ENCODE measurements around the gene CRYBB3. TPM values are rescaled to one million over a fixed set of nuclear protein-coding genes. Genes with fewer than 3 reads are reported as not detected.

The CRYBB3 gene
- total RNA-seq, 1 experiment from 2014 or later = 0.48 TPM

DNA sequence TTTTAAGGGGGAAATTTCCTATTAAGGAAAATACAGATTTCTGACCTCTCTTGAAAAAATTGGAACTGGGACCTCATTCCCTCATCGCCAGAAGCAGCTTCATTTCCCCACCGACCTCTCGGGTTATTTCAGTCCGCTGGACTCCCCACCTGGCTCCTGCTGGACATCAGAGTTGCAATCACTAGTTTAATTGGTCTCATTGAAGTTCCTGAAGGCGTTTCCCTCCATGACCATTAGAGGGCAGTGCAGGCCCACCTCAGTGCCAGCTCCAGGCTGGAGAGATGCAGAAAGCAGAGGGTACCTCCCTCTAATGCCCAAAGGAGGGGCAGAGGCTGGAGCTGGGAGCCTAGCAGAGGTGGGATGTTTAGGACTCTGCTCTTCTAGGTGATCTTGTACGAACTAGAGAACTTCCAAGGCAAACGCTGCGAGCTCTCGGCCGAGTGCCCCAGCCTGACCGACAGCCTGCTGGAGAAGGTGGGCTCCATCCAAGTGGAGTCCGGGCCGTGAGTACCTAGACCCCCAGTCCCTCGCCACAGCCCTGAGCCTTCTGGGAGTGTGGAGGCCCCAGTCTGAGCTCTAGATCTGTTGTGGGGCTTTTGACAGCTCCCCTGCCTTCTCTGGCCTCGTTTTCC is 2.7 kb downstream of the CRYBB3 start:
- no peaks in the 10 kb centered on the region for H3K4me1 Mint-ChIP-seq
- H3K27me3 Mint-ChIP-seq (ENCODE audit: low read depth) = no peaks in the 10 kb centered on the region
- H3K4me3 Mint-ChIP-seq = no peak overlapping the region
- TF ChIP-seq, protein P1, sequence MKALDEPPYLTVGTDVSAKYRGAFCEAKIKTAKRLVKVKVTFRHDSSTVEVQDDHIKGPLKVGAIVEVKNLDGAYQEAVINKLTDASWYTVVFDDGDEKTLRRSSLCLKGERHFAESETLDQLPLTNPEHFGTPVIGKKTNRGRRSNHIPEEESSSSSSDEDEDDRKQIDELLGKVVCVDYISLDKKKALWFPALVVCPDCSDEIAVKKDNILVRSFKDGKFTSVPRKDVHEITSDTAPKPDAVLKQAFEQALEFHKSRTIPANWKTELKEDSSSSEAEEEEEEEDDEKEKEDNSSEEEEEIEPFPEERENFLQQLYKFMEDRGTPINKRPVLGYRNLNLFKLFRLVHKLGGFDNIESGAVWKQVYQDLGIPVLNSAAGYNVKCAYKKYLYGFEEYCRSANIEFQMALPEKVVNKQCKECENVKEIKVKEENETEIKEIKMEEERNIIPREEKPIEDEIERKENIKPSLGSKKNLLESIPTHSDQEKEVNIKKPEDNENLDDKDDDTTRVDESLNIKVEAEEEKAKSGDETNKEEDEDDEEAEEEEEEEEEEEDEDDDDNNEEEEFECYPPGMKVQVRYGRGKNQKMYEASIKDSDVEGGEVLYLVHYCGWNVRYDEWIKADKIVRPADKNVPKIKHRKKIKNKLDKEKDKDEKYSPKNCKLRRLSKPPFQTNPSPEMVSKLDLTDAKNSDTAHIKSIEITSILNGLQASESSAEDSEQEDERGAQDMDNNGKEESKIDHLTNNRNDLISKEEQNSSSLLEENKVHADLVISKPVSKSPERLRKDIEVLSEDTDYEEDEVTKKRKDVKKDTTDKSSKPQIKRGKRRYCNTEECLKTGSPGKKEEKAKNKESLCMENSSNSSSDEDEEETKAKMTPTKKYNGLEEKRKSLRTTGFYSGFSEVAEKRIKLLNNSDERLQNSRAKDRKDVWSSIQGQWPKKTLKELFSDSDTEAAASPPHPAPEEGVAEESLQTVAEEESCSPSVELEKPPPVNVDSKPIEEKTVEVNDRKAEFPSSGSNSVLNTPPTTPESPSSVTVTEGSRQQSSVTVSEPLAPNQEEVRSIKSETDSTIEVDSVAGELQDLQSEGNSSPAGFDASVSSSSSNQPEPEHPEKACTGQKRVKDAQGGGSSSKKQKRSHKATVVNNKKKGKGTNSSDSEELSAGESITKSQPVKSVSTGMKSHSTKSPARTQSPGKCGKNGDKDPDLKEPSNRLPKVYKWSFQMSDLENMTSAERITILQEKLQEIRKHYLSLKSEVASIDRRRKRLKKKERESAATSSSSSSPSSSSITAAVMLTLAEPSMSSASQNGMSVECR (CRISPR knock-in tag; IDR thresholded peaks at IDR 0.05; ENCODE audit: borderline replicate concordance) = 0 out of 2 replicates have a peak, but pooled peaks have one; percentile 28
- TF ChIP-seq, protein P2, sequence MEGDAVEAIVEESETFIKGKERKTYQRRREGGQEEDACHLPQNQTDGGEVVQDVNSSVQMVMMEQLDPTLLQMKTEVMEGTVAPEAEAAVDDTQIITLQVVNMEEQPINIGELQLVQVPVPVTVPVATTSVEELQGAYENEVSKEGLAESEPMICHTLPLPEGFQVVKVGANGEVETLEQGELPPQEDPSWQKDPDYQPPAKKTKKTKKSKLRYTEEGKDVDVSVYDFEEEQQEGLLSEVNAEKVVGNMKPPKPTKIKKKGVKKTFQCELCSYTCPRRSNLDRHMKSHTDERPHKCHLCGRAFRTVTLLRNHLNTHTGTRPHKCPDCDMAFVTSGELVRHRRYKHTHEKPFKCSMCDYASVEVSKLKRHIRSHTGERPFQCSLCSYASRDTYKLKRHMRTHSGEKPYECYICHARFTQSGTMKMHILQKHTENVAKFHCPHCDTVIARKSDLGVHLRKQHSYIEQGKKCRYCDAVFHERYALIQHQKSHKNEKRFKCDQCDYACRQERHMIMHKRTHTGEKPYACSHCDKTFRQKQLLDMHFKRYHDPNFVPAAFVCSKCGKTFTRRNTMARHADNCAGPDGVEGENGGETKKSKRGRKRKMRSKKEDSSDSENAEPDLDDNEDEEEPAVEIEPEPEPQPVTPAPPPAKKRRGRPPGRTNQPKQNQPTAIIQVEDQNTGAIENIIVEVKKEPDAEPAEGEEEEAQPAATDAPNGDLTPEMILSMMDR (IDR thresholded peaks at IDR 0.05) = peak; percentile 76
- no peak for TF ChIP-seq ZNF263 (CRISPR knock-in tag; IDR thresholded peaks at IDR 0.05; ENCODE audit: low read depth)
- no peak overlapping the region for H3K27ac Mint-ChIP-seq
- H3K36me3 Mint-ChIP-seq = no peaks in the 10 kb centered on the region
- no peaks in the 10 kb centered on the region for H3K9me3 Mint-ChIP-seq
- DNase-seq (ENCODE audit: low spot score) = peak; percentile 86
- ChIA-PET CTCF (interaction anchor here (0.6 to 2.3 kb wide), 35 partner anchors 9 to 570 kb away, joined by 3 to 22 read pairs (median 3); no protein-coding TSS in a partner anchor), POLR2A (interaction anchor here (0.5 kb wide), 1 partner anchor 197 kb away, joined by 5 read pairs; no protein-coding TSS in a partner anchor)
- ATAC-seq = peak; percentile 94

DNA sequence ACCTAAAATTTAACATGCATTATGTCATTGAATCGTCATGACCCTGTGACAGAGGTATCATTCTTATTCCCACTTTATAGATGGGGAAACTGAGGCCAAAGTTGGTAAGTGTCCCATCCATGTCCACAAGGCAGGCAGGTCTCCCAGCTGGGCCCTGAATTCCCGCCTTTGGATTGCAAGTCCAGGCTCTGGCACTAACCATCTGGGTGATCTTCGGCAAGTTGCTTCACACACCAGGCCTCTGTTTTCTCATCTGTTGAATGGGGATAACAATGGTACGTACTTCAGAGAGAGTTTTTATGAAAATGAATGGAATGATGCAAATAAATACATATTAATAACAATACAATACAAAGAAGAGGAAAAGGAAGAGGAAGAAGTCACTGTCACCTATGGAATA is 3.4 kb downstream of the CRYBB3 start:
- DNase-seq (ENCODE audit: low spot score) = no peak
- no peak overlapping the region for H3K27ac Mint-ChIP-seq
- ChIA-PET CTCF (interaction anchor here (0.6 to 2.3 kb wide), 26 partner anchors 9 to 569 kb away, joined by 3 to 22 read pairs (median 4); no protein-coding TSS in a partner anchor), POLR2A (no interaction called here)
- no peak for ATAC-seq
- no peaks in the 10 kb centered on the region for H3K27me3 Mint-ChIP-seq (ENCODE audit: low read depth)
- no peaks in the 10 kb centered on the region for H3K4me1 Mint-ChIP-seq
- no peaks in the 10 kb centered on the region for H3K36me3 Mint-ChIP-seq
- H3K9me3 Mint-ChIP-seq = no peaks in the 10 kb centered on the region
- H3K4me3 Mint-ChIP-seq = no peak overlapping the region
- no peak for TF ChIP-seq MYBL2 (CRISPR knock-in tag; IDR thresholded peaks at IDR 0.05)
- TF ChIP-seq, protein P3, sequence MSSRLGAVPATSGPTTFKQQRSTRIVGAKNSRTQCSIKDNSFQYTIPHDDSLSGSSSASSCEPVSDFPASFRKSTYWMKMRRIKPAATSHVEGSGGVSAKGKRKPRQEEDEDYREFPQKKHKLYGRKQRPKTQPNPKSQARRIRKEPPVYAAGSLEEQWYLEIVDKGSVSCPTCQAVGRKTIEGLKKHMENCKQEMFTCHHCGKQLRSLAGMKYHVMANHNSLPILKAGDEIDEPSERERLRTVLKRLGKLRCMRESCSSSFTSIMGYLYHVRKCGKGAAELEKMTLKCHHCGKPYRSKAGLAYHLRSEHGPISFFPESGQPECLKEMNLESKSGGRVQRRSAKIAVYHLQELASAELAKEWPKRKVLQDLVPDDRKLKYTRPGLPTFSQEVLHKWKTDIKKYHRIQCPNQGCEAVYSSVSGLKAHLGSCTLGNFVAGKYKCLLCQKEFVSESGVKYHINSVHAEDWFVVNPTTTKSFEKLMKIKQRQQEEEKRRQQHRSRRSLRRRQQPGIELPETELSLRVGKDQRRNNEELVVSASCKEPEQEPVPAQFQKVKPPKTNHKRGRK (CRISPR knock-in tag; IDR thresholded peaks at IDR 0.05; ENCODE audit: borderline replicate concordance) = no peak
- no peak for TF ChIP-seq MXD4 (CRISPR knock-in tag; IDR thresholded peaks at IDR 0.05; ENCODE audit: borderline replicate concordance)
- no peak for TF ChIP-seq KAT7 (CRISPR knock-in tag; IDR thresholded peaks at IDR 0.05; ENCODE audit: borderline replicate concordance)
- TF ChIP-seq, protein P4, sequence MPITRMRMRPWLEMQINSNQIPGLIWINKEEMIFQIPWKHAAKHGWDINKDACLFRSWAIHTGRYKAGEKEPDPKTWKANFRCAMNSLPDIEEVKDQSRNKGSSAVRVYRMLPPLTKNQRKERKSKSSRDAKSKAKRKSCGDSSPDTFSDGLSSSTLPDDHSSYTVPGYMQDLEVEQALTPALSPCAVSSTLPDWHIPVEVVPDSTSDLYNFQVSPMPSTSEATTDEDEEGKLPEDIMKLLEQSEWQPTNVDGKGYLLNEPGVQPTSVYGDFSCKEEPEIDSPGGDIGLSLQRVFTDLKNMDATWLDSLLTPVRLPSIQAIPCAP (CRISPR knock-in tag; IDR thresholded peaks at IDR 0.05) = no peak
- TF ChIP-seq, protein P1 (CRISPR knock-in tag; IDR thresholded peaks at IDR 0.05; ENCODE audit: borderline replicate concordance) = no peak
- TF ChIP-seq, protein P5, sequence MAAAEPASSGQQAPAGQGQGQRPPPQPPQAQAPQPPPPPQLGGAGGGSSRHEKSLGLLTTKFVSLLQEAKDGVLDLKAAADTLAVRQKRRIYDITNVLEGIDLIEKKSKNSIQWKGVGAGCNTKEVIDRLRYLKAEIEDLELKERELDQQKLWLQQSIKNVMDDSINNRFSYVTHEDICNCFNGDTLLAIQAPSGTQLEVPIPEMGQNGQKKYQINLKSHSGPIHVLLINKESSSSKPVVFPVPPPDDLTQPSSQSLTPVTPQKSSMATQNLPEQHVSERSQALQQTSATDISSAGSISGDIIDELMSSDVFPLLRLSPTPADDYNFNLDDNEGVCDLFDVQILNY (CRISPR knock-in tag; IDR thresholded peaks at IDR 0.05) = no peak
- no peak for TF ChIP-seq ZBTB21 (CRISPR knock-in tag; IDR thresholded peaks at IDR 0.05; ENCODE audit: borderline replicate concordance)
- no peak for TF ChIP-seq ZNF671 (CRISPR knock-in tag; IDR thresholded peaks at IDR 0.05)
- no peak for TF ChIP-seq ESRRA (CRISPR knock-in tag; IDR thresholded peaks at IDR 0.05; ENCODE audit: borderline replicate concordance)
- TF ChIP-seq ZNF317 (CRISPR knock-in tag; IDR thresholded peaks at IDR 0.05; ENCODE audit: borderline replicate concordance, low read depth) = no peak
- TF ChIP-seq RORB (CRISPR knock-in tag; IDR thresholded peaks at IDR 0.05) = no peak
- no peak for TF ChIP-seq SP1 (CRISPR knock-in tag; conservative IDR thresholded peaks at IDR 0.05)
- TF ChIP-seq ZNF416 (CRISPR knock-in tag; IDR thresholded peaks at IDR 0.05) = no peak
- TF ChIP-seq, protein P6, sequence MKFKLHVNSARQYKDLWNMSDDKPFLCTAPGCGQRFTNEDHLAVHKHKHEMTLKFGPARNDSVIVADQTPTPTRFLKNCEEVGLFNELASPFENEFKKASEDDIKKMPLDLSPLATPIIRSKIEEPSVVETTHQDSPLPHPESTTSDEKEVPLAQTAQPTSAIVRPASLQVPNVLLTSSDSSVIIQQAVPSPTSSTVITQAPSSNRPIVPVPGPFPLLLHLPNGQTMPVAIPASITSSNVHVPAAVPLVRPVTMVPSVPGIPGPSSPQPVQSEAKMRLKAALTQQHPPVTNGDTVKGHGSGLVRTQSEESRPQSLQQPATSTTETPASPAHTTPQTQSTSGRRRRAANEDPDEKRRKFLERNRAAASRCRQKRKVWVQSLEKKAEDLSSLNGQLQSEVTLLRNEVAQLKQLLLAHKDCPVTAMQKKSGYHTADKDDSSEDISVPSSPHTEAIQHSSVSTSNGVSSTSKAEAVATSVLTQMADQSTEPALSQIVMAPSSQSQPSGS (CRISPR knock-in tag; IDR thresholded peaks at IDR 0.05; ENCODE audit: borderline replicate concordance, low read depth) = no peak

Measured in WTC11 (cell line).